SH-SY5Y (cell line): ENCODE results near the gene EPHA1.

ENCODE experiments used
- GATA2 ChIP-seq: IDR thresholded peaks from 2 replicates; pipeline ENCODE4 v1.6.1; 2011; ENCODE audit warnings: mild to moderate bottlenecking, low read depth, low read length
- GATA3 ChIP-seq: IDR thresholded peaks from 2 replicates; pipeline ENCODE4 v1.6.1; 2011; ENCODE audit warnings: low read depth, mild to moderate bottlenecking, low read length, moderate library complexity

- TF ChIP-seq GATA2 (no peak), GATA3 (no peak)
Measured at GRCh38 chr7:143451746-143452145, 43.1 kb upstream of the EPHA1 start.
